Rectal smooth muscle tissue (tissue), 1 donor: ENCODE results near the gene LYPLA2.

Source experiments
- H3K27ac ChIP-seq: one replicate; pipeline ENCODE4 v1.7.0; 2013; ENCODE audit warnings: low read depth, low read length, inconsistent platforms
- H3K27me3 ChIP-seq: one replicate; pipeline ENCODE4 v1.7.0; 2013; ENCODE audit warnings: low read length; ENCODE audit not compliant: control insufficient read depth, insufficient read depth
- H3K36me3 ChIP-seq: one replicate; pipeline ENCODE4 v1.7.0; 2013; ENCODE audit warnings: low read length; ENCODE audit not compliant: control insufficient read depth, insufficient read depth
- H3K4me1 ChIP-seq: one replicate; pipeline ENCODE4 v1.7.0; 2013; ENCODE audit warnings: low read length; ENCODE audit not compliant: control insufficient read depth, insufficient read depth
- H3K4me3 ChIP-seq: one replicate; pipeline ENCODE4 v1.7.0; 2013; ENCODE audit warnings: low read length
- H3K9ac ChIP-seq: one replicate; pipeline ENCODE4 v1.7.0; 2013; ENCODE audit warnings: low read length

Gene LYPLA2

DNA sequence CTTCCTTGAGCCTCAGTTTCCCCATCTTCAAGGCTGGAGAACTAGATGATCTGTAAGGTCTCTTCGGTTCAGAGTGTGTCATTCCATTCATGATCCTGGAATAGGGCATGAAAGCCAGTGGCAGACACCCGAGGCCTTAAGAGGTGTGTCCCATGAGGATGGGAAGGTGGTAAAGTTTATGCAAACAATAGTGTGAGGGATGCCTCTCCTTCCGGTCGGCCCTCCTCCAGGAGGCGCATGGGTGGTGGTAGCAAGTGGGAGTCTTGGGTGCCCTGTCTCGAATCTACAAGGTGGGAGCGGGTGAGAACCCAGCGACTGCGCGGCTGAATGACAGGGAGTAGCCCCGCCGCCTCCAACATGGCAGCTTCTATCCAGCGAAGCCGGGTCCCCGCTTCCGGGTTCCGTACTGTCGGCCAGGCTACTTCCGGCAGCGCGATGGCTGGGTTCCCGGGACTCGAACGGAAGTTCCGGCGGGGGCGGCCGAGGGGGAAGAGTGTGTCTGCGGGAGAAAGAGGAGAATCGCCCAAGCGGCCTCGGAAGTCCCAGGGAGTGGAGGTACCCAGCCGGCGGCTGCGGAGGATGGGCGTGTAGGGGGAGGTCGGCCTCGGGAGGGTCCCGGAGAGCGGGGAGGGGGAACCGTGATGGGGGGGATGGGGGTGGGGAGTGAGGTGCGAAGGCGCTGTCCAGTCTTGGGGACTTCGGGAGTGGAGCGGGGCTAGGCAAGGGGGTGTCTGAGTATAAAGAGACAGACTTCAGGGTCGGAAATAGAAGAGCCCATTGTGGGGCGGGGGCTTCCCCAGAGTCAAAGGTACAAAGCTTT, at the start of gene LYPLA2:
TSS of gene LYPLA2 (plus strand) at position 450 of the 820 bp plus-strand sequence. CDS start 1,538 bp downstream, outside the sequence.
- H3K4me1 ChIP-seq, result peaks cover 11% of the 10 kb centered on the region
- H3K4me3 ChIP-seq, result peak within 1 kb of the TSS; percentile 77
- H3K27me3 ChIP-seq, result no peaks in the 10 kb centered on the region
- H3K36me3 ChIP-seq, result peaks cover 8% of the 10 kb centered on the region
- peak within 1 kb of the TSS; percentile 18 for H3K27ac ChIP-seq
- peak within 1 kb of the TSS; percentile 42 for H3K9ac ChIP-seq

DNA sequence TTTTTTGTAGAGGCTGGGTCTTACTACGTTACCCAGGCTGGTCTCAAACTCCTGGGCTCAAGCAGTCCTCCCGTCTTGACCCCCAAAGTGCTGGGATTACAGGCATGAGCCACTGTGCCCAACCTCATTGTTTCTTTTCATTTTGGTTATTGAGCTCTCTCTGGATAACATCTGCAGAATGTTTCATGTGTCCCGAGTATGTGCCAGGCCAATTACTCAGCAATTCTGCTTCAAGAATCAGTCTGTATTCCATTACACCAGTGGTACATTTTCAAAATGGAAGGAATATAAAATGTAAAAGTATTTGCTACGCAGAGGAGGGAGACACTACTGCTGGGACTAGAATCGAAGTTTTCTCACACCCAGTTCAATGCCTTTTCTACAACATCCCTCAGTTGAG, 49.3 kb upstream of the LYPLA2 start:
- Histone ChIP-seq H3K27ac (no peak overlapping the region), H3K4me3 (no peak overlapping the region), H3K36me3 (no peaks in the 10 kb centered on the region), H3K27me3 (no peaks in the 10 kb centered on the region), H3K4me1 (peaks cover 11% of the 10 kb centered on the region), H3K9ac (no peak overlapping the region)

DNA sequence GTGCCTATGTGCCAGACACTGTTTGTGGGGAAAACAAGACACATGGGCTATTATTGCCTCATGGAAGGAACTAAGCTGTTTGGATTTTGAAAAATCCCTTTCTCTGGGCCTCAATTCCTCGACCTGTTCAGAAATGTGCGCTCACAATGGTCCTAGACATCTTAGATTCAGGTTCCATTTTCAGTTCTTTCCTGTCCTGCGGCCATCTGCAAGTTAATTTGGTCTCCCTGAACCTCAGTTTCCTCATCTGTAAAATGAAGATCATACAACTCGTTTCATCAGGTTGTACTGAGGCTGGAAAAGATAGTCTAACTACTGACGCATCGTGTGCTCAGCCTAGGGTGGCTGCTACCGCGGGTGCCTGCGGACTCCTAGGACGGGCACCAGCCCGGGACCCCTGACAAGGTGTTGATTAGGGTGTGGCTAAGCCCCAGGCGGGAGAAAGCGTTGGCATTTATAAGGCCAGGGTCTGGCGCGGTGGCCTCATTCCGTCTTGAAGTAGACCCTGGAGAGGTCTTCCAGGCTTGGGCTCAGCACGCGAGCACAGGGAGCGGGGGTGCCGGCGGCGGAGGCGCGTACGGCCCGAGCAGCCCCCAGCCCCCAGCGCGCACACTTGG, 48.2 kb upstream of the LYPLA2 start:
- peak overlapping the region; percentile 91 for H3K27ac ChIP-seq
- no peaks in the 10 kb centered on the region for H3K36me3 ChIP-seq
- peak overlapping the region; percentile 96 for H3K9ac ChIP-seq
- peak overlapping the region; percentile 87 for H3K4me3 ChIP-seq
- peaks cover 11% of the 10 kb centered on the region for H3K4me1 ChIP-seq
- no peaks in the 10 kb centered on the region for H3K27me3 ChIP-seq

DNA sequence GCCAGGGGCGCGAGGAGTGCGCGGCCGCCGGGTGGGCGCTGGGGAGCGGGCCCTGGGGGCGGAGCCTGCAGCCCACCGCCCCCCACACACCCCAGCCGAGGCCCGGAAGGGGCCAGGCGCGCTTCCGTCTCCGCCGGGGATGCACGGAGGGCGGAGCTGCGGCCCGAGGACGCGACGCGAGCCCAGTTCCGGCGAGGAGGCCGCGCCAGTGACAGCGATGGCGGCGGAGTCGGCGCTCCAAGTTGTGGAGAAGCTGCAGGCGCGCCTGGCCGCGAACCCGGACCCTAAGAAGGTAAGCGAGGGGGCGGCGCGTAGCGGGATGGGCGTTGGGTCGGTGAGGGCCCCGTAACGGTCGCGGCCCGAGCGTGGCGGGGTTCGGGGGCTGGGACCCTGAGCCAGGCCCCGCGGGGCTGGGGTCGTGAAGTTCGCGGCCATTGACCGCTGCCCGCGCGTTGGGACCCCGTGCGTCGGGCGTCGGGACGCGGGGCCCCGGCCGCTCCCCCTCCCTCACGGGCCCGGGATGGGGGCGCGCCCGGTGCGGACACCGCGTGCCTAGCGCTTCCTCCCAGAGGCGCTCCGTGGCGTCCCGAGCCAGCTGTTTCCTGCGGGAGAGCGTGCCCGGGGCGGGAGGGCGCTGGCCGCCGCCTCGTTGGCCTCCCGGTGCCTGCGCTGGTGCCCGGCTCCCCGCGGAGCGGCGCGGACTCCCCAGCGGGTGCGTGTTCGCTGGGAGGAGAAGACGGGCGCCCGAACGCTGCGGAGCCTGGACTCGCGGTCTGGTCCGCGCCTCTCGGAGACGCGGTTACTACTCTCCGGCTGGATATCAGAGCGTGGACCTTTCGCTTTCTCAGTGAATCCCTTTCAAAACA, 47.4 kb upstream of the LYPLA2 start, which contains the start of gene ELOA:
TSS of gene ELOA (plus strand) at position 185 of the 866 bp plus-strand sequence. CDS start at position 218, 33 bp downstream.
- Histone ChIP-seq H3K27me3 (no peaks in the 10 kb centered on the region), H3K4me3 (peak within 1 kb of the TSS; percentile 87), H3K9ac (peak within 1 kb of the TSS; percentile 96), H3K4me1 (peaks cover 14% of the 10 kb centered on the region), H3K27ac (peak within 1 kb of the TSS; percentile 91), H3K36me3 (peaks cover 3% of the 10 kb centered on the region)

DNA sequence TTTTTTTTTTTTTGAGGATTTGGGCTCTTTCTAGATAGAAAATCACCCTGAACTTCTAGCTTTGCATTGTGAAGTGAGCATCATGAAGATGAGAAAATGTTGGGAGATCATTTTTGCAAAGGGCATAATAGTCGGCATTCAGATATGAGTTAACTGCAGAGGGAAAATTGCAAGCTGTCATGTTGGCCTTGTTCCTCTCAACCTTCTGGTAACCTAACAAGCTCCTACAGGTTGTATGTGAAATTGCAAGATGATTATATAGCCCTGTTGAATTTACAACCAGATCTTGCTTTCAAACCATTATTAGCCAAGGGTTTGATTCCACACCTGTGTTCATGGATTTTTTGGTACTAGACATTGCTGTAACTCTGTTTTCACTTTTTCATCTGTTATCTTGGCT, 45.4 kb upstream of the LYPLA2 start:
- Histone ChIP-seq H3K4me1 (peaks cover 14% of the 10 kb centered on the region), H3K36me3 (peaks cover 8% of the 10 kb centered on the region), H3K27me3 (no peaks in the 10 kb centered on the region), H3K4me3 (no peak overlapping the region), H3K9ac (no peak overlapping the region), H3K27ac (no peak overlapping the region)

DNA sequence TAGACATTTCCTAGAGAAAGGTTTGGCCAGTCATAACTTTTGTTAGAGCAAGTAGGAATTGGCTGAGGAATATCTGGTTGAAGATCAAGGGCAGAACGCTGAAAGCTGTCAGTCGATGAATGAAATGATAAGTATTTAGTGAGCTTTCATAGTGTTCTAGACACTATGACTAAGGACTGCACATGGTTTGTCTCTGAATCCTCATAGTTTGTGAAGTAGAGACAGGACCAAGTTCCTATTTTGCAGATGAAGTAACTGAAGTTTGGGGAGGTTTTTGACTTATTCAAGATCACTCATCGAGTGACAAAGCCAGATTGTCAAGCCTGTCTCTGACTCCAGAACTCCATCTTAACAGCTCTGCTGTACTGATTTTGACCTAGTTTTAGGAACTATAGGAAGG, 42.9 kb upstream of the LYPLA2 start:
- Histone ChIP-seq H3K4me1 (peaks cover 10% of the 10 kb centered on the region), H3K36me3 (peaks cover 30% of the 10 kb centered on the region), H3K27me3 (no peaks in the 10 kb centered on the region), H3K9ac (no peak overlapping the region), H3K27ac (no peak overlapping the region), H3K4me3 (no peak overlapping the region)

DNA sequence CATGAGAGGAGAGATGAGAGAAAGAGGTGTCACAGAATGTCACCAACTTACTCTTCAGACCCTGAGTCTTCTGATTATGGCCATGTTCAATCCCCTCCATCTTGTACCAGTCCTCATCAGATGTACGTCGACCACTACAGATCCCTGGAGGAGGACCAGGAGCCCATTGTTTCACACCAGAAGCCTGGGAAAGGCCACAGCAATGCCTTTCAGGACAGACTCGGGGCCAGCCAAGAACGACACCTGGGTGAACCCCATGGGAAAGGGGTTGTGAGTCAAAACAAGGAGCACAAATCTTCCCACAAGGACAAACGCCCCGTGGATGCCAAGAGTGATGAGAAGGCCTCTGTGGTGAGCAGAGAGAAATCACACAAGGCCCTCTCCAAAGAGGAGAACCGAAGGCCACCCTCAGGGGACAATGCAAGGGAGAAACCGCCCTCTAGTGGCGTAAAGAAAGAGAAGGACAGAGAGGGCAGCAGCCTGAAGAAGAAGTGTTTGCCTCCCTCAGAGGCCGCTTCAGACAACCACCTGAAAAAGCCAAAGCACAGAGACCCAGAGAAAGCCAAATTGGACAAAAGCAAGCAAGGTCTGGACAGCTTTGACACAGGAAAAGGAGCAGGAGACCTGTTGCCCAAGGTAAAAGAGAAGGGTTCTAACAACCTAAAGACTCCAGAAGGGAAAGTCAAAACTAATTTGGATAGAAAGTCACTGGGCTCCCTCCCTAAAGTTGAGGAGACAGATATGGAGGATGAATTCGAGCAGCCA, 39.7 kb upstream of the LYPLA2 start:
- peaks cover 4% of the 10 kb centered on the region for H3K4me1 ChIP-seq
- peaks cover 54% of the 10 kb centered on the region for H3K36me3 ChIP-seq
- H3K4me3 ChIP-seq, result no peak overlapping the region
- H3K27me3 ChIP-seq, result no peaks in the 10 kb centered on the region
- no peak overlapping the region for H3K9ac ChIP-seq
- H3K27ac ChIP-seq, result no peak overlapping the region

DNA sequence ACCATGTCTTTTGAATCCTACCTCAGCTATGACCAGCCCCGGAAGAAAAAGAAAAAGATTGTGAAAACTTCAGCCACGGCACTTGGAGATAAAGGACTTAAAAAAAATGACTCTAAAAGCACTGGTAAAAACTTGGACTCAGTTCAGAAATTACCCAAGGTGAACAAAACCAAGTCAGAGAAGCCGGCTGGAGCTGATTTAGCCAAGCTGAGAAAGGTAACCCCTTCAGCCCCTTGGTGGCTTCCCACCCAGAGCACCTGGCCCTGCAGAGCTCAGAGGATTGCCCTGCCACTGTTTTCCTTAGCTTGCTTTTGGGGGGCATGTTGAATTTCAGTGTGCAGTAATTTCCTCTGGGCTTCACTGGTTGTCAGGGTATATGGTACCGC, 39.1 kb upstream of the LYPLA2 start:
- H3K27ac ChIP-seq, result no peak overlapping the region
- H3K36me3 ChIP-seq, result peaks cover 60% of the 10 kb centered on the region
- H3K4me1 ChIP-seq, result peaks cover 4% of the 10 kb centered on the region
- no peaks in the 10 kb centered on the region for H3K27me3 ChIP-seq
- H3K4me3 ChIP-seq, result no peak overlapping the region
- H3K9ac ChIP-seq, result no peak overlapping the region

DNA sequence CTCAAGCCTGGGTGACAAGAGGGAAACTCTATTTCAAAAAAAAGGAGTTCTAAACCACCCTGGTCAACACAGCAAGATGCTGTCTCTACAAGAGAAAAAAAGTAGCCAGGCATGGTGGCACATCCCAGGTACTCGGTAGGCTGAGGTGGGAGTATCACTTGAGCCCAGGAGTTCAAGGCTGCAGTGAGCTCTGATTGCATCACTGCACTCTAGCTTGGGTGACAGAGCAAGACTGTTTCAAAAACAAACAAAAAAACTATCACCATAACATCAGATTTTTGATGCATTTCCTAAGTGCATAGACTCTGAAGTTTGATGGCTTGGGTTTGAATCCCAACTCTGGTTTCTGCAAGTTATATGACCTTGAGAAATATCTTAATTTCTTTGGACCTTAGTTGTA, 38.0 kb upstream of the LYPLA2 start:
- H3K27me3 ChIP-seq, result no peaks in the 10 kb centered on the region
- peaks cover 4% of the 10 kb centered on the region for H3K4me1 ChIP-seq
- no peak overlapping the region for H3K4me3 ChIP-seq
- H3K36me3 ChIP-seq, result peaks cover 64% of the 10 kb centered on the region
- no peak overlapping the region for H3K27ac ChIP-seq
- H3K9ac ChIP-seq, result no peak overlapping the region

DNA sequence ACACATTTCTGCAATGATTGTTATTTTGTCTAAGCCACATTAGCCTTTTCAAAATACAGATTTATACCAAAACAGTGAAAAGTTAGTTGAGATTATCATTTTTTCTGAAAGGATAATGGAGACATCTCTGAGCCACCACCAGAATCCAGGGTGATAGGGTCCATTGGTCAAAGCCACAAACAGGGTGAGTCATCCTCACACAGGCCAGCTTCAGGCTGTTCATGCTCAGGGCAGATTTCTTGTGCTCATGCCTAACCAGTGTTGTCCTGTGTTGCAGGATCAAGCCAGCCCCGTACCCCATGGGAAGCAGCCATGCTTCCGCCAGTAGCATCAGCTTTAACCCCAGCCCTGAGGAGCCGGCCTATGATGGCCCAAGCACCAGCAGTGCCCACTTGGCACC, 34.3 kb upstream of the LYPLA2 start:
- peaks cover 63% of the 10 kb centered on the region for H3K36me3 ChIP-seq
- H3K9ac ChIP-seq, result no peak overlapping the region
- H3K4me3 ChIP-seq, result no peak overlapping the region
- H3K27me3 ChIP-seq, result no peaks in the 10 kb centered on the region
- H3K4me1 ChIP-seq, result peaks cover 4% of the 10 kb centered on the region
- H3K27ac ChIP-seq, result no peak overlapping the region

DNA sequence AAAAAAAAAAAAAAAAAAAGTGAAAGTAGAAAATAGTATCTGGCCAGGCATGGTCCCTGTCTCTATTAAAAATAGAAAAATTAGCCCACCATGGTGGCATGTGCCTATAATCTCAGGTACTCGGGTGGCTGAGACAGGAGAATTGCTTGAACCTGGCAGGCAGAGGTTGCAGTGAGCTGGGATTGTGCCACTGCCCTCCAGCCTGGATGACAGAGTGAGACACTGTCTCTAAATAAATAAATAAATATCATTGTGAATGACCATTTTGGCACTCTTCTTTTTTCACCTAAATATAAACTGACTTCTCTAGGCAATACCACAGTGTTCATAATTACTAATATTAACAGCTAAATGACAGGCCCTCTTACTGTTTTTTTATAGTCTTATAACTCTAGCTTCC, 33.1 kb upstream of the LYPLA2 start:
- peaks cover 55% of the 10 kb centered on the region for H3K36me3 ChIP-seq

More for the DNA sequence above, 33.1 kb upstream of the LYPLA2 start:
- no peak overlapping the region for H3K4me3 ChIP-seq
- H3K27me3 ChIP-seq, result no peaks in the 10 kb centered on the region
- no peak overlapping the region for H3K27ac ChIP-seq
- peaks cover 4% of the 10 kb centered on the region for H3K4me1 ChIP-seq
- H3K9ac ChIP-seq, result no peak overlapping the region
